Measurements from ENCODE around the gene PLEK2. TPM values are rescaled to one million over a fixed set of nuclear protein-coding genes. Genes with fewer than 3 reads are reported as not detected.

Gene PLEK2
- total RNA-seq, 6 experiments from 2014 or later = 8.3 to 16.2 (median 12.1) TPM

DNA sequence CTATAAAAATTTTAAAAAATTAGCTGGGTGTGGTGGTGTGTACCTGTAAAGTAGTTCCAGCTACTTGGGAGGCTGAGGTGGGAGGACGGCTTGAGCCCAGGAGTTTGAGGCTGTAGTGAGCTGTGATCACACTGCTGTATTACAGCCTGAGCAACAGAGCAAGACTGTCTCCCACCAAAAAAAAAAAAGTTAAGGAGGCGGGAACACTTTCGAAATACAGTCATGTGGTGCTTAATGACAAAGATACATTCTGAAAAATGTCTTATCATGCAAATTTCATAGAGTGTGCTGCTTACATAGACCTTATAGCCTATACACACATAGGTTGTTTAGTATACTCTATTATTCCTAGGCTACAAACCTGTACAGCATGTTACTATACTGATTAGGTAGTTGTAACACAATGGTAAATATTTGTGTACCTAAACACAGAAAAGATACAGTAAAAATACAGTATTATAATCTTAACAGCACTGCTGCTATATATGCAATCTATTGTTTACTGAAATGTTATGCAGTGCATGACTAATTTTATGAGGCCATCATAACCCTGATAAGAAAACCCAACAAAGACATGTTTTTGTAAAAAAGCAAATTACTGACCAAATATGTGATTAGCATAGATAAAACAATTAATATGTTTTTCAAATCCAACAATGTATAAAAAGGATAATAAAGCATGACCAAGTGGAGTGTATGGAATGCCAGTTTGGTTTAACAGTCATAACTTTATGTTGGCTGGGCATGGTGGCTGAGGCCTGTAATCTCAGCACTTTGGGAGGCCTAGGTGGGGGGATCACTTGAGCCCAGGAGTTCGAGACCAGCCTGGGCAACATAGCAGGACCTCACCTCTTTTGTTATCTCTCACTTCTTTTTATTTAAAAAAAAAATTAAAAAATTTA is 40.5 kb downstream of the PLEK2 start:
- 94% methylated on average over 4 of the region's 4 CpGs for WGBS (ENCODE audit: insufficient coverage, low coverage, low lambda C conversion rate, missing lambda C conversion rate)
- Histone ChIP-seq H3K27ac (no peak overlapping the region), H3K4me3 (no peak overlapping the region), H3K9me3 (no peaks in the 10 kb centered on the region), H3K36me3 (peaks cover 0 to 68% (median 20%) of the 10 kb centered on the region in 4 donors), H3K4me1 (peaks cover 0 to 6% (median 0%) of the 10 kb centered on the region in 4 donors), H3K27me3 (no peaks in the 10 kb centered on the region)
- ATAC-seq (no peak), DNase-seq (no peak)
- intact Hi-C loops (cut with DNase I) = no loop called here
- TF ChIP-seq POLR2A (IDR thresholded peaks at IDR 0.05) = no peak
- TF ChIP-seq, protein P1, sequence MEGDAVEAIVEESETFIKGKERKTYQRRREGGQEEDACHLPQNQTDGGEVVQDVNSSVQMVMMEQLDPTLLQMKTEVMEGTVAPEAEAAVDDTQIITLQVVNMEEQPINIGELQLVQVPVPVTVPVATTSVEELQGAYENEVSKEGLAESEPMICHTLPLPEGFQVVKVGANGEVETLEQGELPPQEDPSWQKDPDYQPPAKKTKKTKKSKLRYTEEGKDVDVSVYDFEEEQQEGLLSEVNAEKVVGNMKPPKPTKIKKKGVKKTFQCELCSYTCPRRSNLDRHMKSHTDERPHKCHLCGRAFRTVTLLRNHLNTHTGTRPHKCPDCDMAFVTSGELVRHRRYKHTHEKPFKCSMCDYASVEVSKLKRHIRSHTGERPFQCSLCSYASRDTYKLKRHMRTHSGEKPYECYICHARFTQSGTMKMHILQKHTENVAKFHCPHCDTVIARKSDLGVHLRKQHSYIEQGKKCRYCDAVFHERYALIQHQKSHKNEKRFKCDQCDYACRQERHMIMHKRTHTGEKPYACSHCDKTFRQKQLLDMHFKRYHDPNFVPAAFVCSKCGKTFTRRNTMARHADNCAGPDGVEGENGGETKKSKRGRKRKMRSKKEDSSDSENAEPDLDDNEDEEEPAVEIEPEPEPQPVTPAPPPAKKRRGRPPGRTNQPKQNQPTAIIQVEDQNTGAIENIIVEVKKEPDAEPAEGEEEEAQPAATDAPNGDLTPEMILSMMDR (IDR thresholded peaks at IDR 0.05) = no peak

DNA sequence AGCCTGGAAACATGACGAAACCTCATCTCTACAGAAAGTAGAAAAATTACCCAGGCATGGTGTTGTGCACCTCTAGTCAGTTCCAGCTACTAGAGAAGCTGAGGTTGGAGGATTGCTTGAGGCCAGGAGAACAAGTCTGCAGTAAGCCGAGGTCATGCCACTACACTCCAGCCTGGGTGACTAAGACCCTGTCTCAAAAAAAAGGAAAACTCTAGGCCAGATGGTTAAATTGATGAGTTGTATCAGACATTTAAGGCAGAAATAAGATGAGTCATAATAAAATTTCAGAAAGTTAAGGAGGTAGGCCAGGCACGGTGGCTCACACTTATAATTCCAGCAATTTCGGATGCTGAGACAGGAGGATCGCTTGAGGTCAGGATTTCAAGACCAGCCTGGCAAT is 41.1 kb downstream of the PLEK2 start:
- TF ChIP-seq, protein P1 (IDR thresholded peaks at IDR 0.05) = no peak
- no peak for TF ChIP-seq POLR2A (IDR thresholded peaks at IDR 0.05)
- DNase-seq (no peak), ATAC-seq (no peak)
- intact Hi-C loops (cut with DNase I) = no loop called here
- Histone ChIP-seq H3K9me3 (no peaks in the 10 kb centered on the region), H3K27me3 (no peaks in the 10 kb centered on the region), H3K4me3 (no peak overlapping the region), H3K27ac (no peak overlapping the region), H3K4me1 (peaks cover 0 to 6% (median 0%) of the 10 kb centered on the region in 4 donors), H3K36me3 (peaks cover 4 to 68% (median 20%) of the 10 kb centered on the region in 4 donors)
- WGBS (ENCODE audit: insufficient coverage, low coverage, low lambda C conversion rate, missing lambda C conversion rate) = 94% methylated on average over 5 of the region's 5 CpGs

DNA sequence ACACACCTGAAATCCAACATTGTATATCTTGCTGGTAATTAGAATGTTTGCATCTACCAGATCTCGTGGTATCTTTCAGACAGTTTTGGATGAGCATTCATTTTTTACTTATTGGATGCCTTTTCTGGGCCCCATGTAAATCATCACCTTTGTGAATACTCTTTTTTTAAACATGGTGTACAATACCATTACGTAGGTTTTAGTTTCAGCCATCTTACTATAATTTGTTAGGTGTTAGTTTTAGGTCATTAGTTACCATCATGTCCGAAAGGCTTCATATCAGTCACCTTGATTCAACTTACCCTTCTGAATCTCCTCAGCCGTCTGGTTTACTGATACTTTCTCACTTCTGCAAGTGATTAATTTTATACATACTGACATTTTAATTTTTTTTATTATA is 46.5 kb downstream of the PLEK2 start:
- no peak overlapping the region for H3K4me3 ChIP-seq
- H3K9me3 ChIP-seq = no peaks in the 10 kb centered on the region
- H3K4me1 ChIP-seq = peaks cover 0 to 21% (median 8%) of the 10 kb centered on the region in 4 donors
- TF ChIP-seq, protein P1 (IDR thresholded peaks at IDR 0.05) = no peak
- TF ChIP-seq POLR2A (IDR thresholded peaks at IDR 0.05) = no peak
- no peak overlapping the region for H3K27ac ChIP-seq
- peaks cover 2 to 59% (median 21%) of the 10 kb centered on the region in 4 donors for H3K36me3 ChIP-seq
- ATAC-seq = no peak
- DNase-seq = no peak
- H3K27me3 ChIP-seq = no peaks in the 10 kb centered on the region
- WGBS (ENCODE audit: insufficient coverage, low coverage, low lambda C conversion rate, missing lambda C conversion rate) = 97% methylated on average over 4 of the region's 4 CpGs
- intact Hi-C loops (cut with DNase I) = no loop called here

DNA sequence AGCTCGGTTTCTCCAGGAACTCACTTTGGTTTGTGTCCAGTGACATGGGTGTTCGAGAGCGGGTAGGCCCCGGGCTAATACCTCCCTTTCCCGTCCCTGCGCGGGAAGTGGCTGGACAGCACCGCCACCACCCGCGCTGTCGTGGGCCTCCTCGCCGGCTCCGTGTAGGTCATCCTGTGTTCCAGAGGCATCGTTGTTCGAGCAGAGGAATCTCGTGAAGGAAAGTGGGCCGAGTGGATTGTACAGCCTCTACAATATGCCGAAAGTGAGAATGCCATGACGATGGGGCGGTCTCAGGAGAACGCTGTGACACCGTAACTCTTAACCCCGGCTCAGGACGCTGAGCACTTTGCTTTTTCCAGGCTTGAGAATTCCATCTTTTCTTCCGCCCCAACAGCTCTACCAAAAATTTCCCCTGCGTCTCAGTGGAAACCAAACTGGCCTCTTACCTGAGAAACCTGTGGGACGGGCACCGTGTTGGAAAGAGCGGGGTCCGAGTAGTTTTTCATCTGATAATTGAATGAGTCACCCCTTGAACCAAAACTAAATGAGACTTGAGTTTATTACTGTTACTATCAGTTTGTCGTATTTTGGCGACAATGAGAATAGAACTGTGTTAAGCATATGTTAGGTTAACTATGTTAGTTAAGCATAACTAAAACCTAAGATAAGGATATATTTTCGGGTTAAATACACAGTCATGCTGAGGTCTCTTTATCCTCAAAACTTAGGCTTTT is 51.3 kb downstream of the PLEK2 start:
- H3K27me3 ChIP-seq = no peaks in the 10 kb centered on the region
- TF ChIP-seq, protein P1 (IDR thresholded peaks at IDR 0.05) = no peak
- TF ChIP-seq POLR2A (IDR thresholded peaks at IDR 0.05) = no peak
- ATAC-seq = peak; percentile 51 to 64 (median 54)
- peak overlapping the region; percentile 92 to 94 (median 94) for H3K4me3 ChIP-seq
- intact Hi-C loops (cut with DNase I) = no loop called here
- no peaks in the 10 kb centered on the region for H3K9me3 ChIP-seq
- DNase-seq = no peak
- peaks cover 0 to 21% (median 6%) of the 10 kb centered on the region in 4 donors for H3K36me3 ChIP-seq
- peaks cover 0 to 32% (median 9%) of the 10 kb centered on the region in 4 donors for H3K4me1 ChIP-seq
- peak overlapping the region; percentile 96 to 99 (median 96) for H3K27ac ChIP-seq
- WGBS (ENCODE audit: insufficient coverage, low coverage, low lambda C conversion rate, missing lambda C conversion rate) = 1% methylated on average over 19 of the region's 34 CpGs

Measured in right lobe of liver (tissue), 6 donors.